H1 (cell line): ENCODE measurements around the gene CCL8. TPM values are rescaled to one million over a fixed set of nuclear protein-coding genes. Genes with fewer than 3 reads are reported as not detected.

Experiments
- CTCF ChIA-PET: fragments of 300-600 bp; sonication (Branson Sonifier 250); formaldehyde crosslinking; loops from one replicate; lab custom pipeline; 2021; ENCODE audit not compliant: partially characterized antibody; lab: Charles Lee
- POLR2A ChIA-PET: fragments of 300-600 bp; sonication (Branson Sonifier 250); formaldehyde crosslinking; loops from one replicate; lab custom pipeline; 2021; ENCODE audit warnings: inconsistent platforms; ENCODE audit not compliant: partially characterized antibody; lab: Charles Lee
- DNase-seq, 2 experiments: peaks; one replicate each; pipeline versions ENCODE4 v3.0.0 to v3.0.0-alpha.2; 2010 to 2022; ENCODE audit warnings: low spot score in 2 of 2, low read depth in 1 of 2, mixed read lengths in 1 of 2
- FAIRE-seq: peaks from 2 replicates; lab custom pipeline; 2011; peaks lifted over from hg19 to GRCh38; lab: Jason Lieb, UNC
- H2AFZ ChIP-seq: 2 replicates; pipeline ENCODE4 v1.8.1; 2012; ENCODE audit warnings: low read length, inconsistent platforms
- H2AK5ac ChIP-seq: 2 replicates; pipeline ENCODE4 v1.6.1; 2013; ENCODE audit warnings: low read depth, low read length
- H2BK120ac ChIP-seq: replicated peaks from 2 replicates; pipeline ENCODE3; 2013; ENCODE audit warnings: low read depth, low read length, inconsistent platforms
- H2BK12ac ChIP-seq: 2 replicates; pipeline ENCODE4 v1.6.1; 2013; ENCODE audit warnings: low read depth, low read length
- H2BK15ac ChIP-seq: 2 replicates; pipeline ENCODE4 v1.6.1; 2013; ENCODE audit warnings: low read length
- H2BK20ac ChIP-seq: 2 replicates; pipeline ENCODE4 v1.6.1; 2013; ENCODE audit warnings: low read length
- H2BK5ac ChIP-seq: 2 replicates; pipeline ENCODE4 v1.6.1; 2013; ENCODE audit warnings: low read depth, low read length
- H3K14ac ChIP-seq: 2 replicates; pipeline ENCODE4 v1.6.1; 2013; ENCODE audit warnings: inconsistent platforms; ENCODE audit not compliant: insufficient read length
- H3K18ac ChIP-seq: 2 replicates; pipeline ENCODE4 v1.6.1; 2013; ENCODE audit warnings: low read length; ENCODE audit errors: extremely low read depth
- H3K23ac ChIP-seq: 2 replicates; pipeline ENCODE4 v1.6.1; 2013; ENCODE audit warnings: inconsistent platforms; ENCODE audit not compliant: insufficient read length
- H3K23me2 ChIP-seq: 2 replicates; pipeline ENCODE4 v1.6.1; 2013; ENCODE audit warnings: low read depth, low read length
- H3K27ac ChIP-seq: 2 replicates; pipeline ENCODE4 v1.6.1; 2011; ENCODE audit warnings: low read depth, low read length, inconsistent platforms
- H3K27me3 ChIP-seq, 4 experiments: replicated peaks in 1 of 4; 1 replicate in 1 of 4; 2 replicates in 3 of 4; pipeline versions ENCODE4 v1.6.1 to v1.8.1; 2011 to 2013; ENCODE audit warnings: low read length in 3 of 4, mild to moderate bottlenecking in 3 of 4, inconsistent platforms in 2 of 4, mixed read lengths in 2 of 4, moderate library complexity in 1 of 4; ENCODE audit not compliant: control insufficient read depth in 3 of 4, insufficient read depth in 3 of 4; ENCODE audit errors: extremely low read depth in 1 of 4
- H3K36me3 ChIP-seq, 4 experiments: 2 replicates each; pipeline versions ENCODE4 v1.6.1 to v1.8.1; 2011 to 2013; ENCODE audit warnings: mild to moderate bottlenecking in 4 of 4, low read length in 3 of 4, moderate library complexity in 2 of 4, control low read depth in 1 of 4, inconsistent platforms in 1 of 4; ENCODE audit not compliant: insufficient read depth in 4 of 4, control insufficient read depth in 2 of 4
- H3K4ac ChIP-seq: replicated peaks from 2 replicates; pipeline ENCODE3; 2013; ENCODE audit warnings: low read length, low read depth, mixed read lengths, inconsistent platforms; ENCODE audit not compliant: insufficient read length
- H3K4me1 ChIP-seq, 4 experiments: replicated peaks in 1 of 4; 1 replicate in 1 of 4; 2 replicates in 3 of 4; pipeline versions ENCODE4 v1.6.1 to v1.8.1; 2011 to 2013; ENCODE audit warnings: low read length in 3 of 4, inconsistent platforms in 2 of 4, mixed read lengths in 1 of 4; ENCODE audit not compliant: insufficient read depth in 4 of 4, control insufficient read depth in 3 of 4
- H3K4me2 ChIP-seq, 2 experiments: 2 replicates each; pipeline versions ENCODE4 v1.6.1 to v1.8.1; 2011 to 2013; ENCODE audit warnings: low read depth in 2 of 2, low read length in 2 of 2, control low read depth in 1 of 2, inconsistent platforms in 1 of 2, mild to moderate bottlenecking in 1 of 2; ENCODE audit not compliant: insufficient read depth in 1 of 2
- H3K4me3 ChIP-seq, 4 experiments: fragments of 200-600, 300-600 bp in 1 of 4; sonication (generic), shearing (Covaris generic), sonication (Bioruptor Twin) in 1 of 4; 2 replicates each; pipeline versions ENCODE4 v1.5.1 to v1.8.1; 2011 to 2016; ENCODE audit warnings: low read length in 4 of 4, low read depth in 3 of 4, control low read depth in 2 of 4, inconsistent platforms in 2 of 4, mild to moderate bottlenecking in 2 of 4, mixed read lengths in 1 of 4, moderate library complexity in 1 of 4; ENCODE audit not compliant: insufficient read depth in 2 of 4; ENCODE audit errors: extremely low read depth in 1 of 4
- H3K56ac ChIP-seq: replicated peaks from 2 replicates; pipeline ENCODE3; 2013; ENCODE audit warnings: low read depth, mild to moderate bottlenecking, mixed read lengths, low read length, inconsistent platforms; ENCODE audit not compliant: insufficient read length
- H3K79me1 ChIP-seq: 2 replicates; pipeline ENCODE4 v1.6.1; 2013; ENCODE audit warnings: low read depth, low read length, control low read depth
- H3K79me2 ChIP-seq, 2 experiments: 2 replicates each; pipeline versions ENCODE4 v1.6.1 to v1.8.1; 2012 to 2013; ENCODE audit warnings: low read length in 2 of 2, mild to moderate bottlenecking in 2 of 2, inconsistent platforms in 1 of 2; ENCODE audit not compliant: insufficient read depth in 2 of 2, control insufficient read depth in 1 of 2
- H3K9ac ChIP-seq, 4 experiments: replicated peaks in 1 of 4; 1 replicate in 1 of 4; 2 replicates in 3 of 4; pipeline versions ENCODE4 v1.6.1 to v1.8.1; 2011 to 2013; ENCODE audit warnings: low read depth in 3 of 4, low read length in 3 of 4, control low read depth in 2 of 4, mild to moderate bottlenecking in 2 of 4, moderate library complexity in 2 of 4, inconsistent platforms in 1 of 4; ENCODE audit errors: extremely low read depth in 1 of 4
- H3K9me3 ChIP-seq, 2 experiments: 2 replicates each; pipeline versions ENCODE4 v1.6.1 to v1.8.1; 2012 to 2013; ENCODE audit warnings: mild to moderate bottlenecking in 2 of 2, moderate library complexity in 2 of 2, control low read depth in 1 of 2, inconsistent platforms in 1 of 2, low read depth in 1 of 2, low read length in 1 of 2, mixed read lengths in 1 of 2; ENCODE audit not compliant: insufficient read depth in 2 of 2
- H4K20me1 ChIP-seq, 2 experiments: replicated peaks in 1 of 2; 2 replicates each; pipeline versions ENCODE3 to v1.8.1; 2011 to 2013; ENCODE audit warnings: inconsistent platforms in 2 of 2, low read length in 2 of 2, mild to moderate bottlenecking in 1 of 2; ENCODE audit not compliant: insufficient read depth in 2 of 2, control insufficient read depth in 1 of 2
- H4K5ac ChIP-seq: 2 replicates; pipeline ENCODE4 v1.6.1; 2013; ENCODE audit warnings: low read length, low read depth, mixed read lengths, inconsistent platforms; ENCODE audit not compliant: insufficient read length
- H4K8ac ChIP-seq: 2 replicates; pipeline ENCODE4 v1.8.0; 2013; ENCODE audit warnings: mild to moderate bottlenecking, moderate library complexity, low read length, inconsistent platforms; ENCODE audit not compliant: insufficient read depth; ENCODE audit errors: extremely low read depth
- H4K91ac ChIP-seq: replicated peaks from 2 replicates; pipeline ENCODE3; 2013; ENCODE audit warnings: low read length, mixed read lengths, inconsistent platforms; ENCODE audit not compliant: insufficient read length
- ASH2L ChIP-seq: fragments of 200-600, 300-600 bp; sonication (generic); IDR thresholded peaks from one replicate; pipeline ENCODE4 v1.7.1; 2017; ENCODE audit warnings: low read length
- CTBP2 ChIP-seq: IDR thresholded peaks from 2 replicates; pipeline ENCODE4 v1.7.0; 2011; ENCODE audit warnings: borderline replicate concordance, mild to moderate bottlenecking, moderate library complexity, mixed read lengths, low read length; ENCODE audit not compliant: insufficient read depth, insufficient read length
- GABPA ChIP-seq: IDR thresholded peaks from 2 replicates; pipeline ENCODE4 v1.6.1; 2011; ENCODE audit warnings: mild to moderate bottlenecking, low read length, moderate library complexity, borderline replicate concordance; ENCODE audit not compliant: insufficient read depth
- HDAC2 ChIP-seq, 2 experiments: fragments of 300-600 bp in 1 of 2; sonication (generic) in 1 of 2; IDR thresholded peaks; 2 replicates each; pipeline ENCODE4 v1.6.1; 2011 to 2012; ENCODE audit warnings: low read depth in 2 of 2, low read length in 2 of 2, mild to moderate bottlenecking in 2 of 2, moderate library complexity in 2 of 2, borderline replicate concordance in 1 of 2, inconsistent platforms in 1 of 2
- KDM4A ChIP-seq: IDR thresholded peaks from one replicate; pipeline ENCODE4 v1.7.1; 2012; ENCODE audit warnings: low read depth, mild to moderate bottlenecking, moderate library complexity, low read length, inconsistent platforms; ENCODE audit not compliant: severe bottlenecking
- KDM5A ChIP-seq: fragments of 200-600 bp; IDR thresholded peaks from 2 replicates; pipeline ENCODE4 v1.7.1; 2012; ENCODE audit warnings: mild to moderate bottlenecking, low read length, inconsistent platforms, mixed read lengths
- POLR2AphosphoS5 ChIP-seq: IDR thresholded peaks from 2 replicates; pipeline ENCODE4 v1.6.1; 2011; ENCODE audit warnings: low read depth, low read length
- SIRT6 ChIP-seq: IDR thresholded peaks from one replicate; pipeline ENCODE4 v1.7.1; 2012; ENCODE audit warnings: low read length, inconsistent platforms
- TAF7 ChIP-seq: optimal IDR thresholded peaks from 2 replicates; pipeline ENCODE3; 2011; ENCODE audit warnings: low read depth, mild to moderate bottlenecking, inconsistent platforms, low read length, moderate library complexity, borderline replicate concordance
- YY1 ChIP-seq: IDR thresholded peaks from 2 replicates; pipeline ENCODE4 v1.6.1; 2011; ENCODE audit warnings: low read depth, mild to moderate bottlenecking, low read length
- WGBS, 2 experiments: shearing (Covaris generic) in 1 of 2; methylation state at CpG; one replicate each; pipeline versions ENCODE4 v1.1.6 to v1.1.7; 2013 to 2015; ENCODE audit warnings: low lambda C conversion rate in 2 of 2, mixed read lengths in 2 of 2, inconsistent platforms in 1 of 2, low coverage in 1 of 2, missing lambda C conversion rate in 1 of 2; ENCODE audit not compliant: insufficient replicate concordance in 2 of 2, insufficient coverage in 1 of 2, insufficient read length in 1 of 2; ENCODE audit errors: extremely low coverage in 1 of 2, missing lambda C conversion rate in 1 of 2; 5-methylcytosine and 5-hydroxymethylcytosine counted together
- polyA plus RNA-seq, 7 experiments: library from polyadenylated mRNA; depleted of rRNA in 3 of 7; stranded (reverse) in 5 of 7; unstranded in 2 of 7; fragments of >200 nt in 5 of 7; fragments of 200-250 nt in 2 of 7; gene quantifications; 1 replicate in 5 of 7; 2 replicates in 1 of 7; 4 replicates in 1 of 7; pipeline versions ENCODE4 v1.2.1 to v1.2.3, GENCODE V29; 2011 to 2013; ENCODE audit warnings: missing spikeins in 2 of 7, mixed read lengths in 2 of 7
- total RNA-seq: library from RNA; stranded (reverse); fragmentation: NEBNext Ultra II Directional; extraction: Animal tissue kit (Norgen Biotek cat#: 25700); gene quantifications from 2 replicates; pipeline ENCODE4 v1.2.1, GENCODE V29; 2021
- TF ChIP-seq, protein P1 (sequence below): IDR thresholded peaks from 2 replicates; pipeline ENCODE4 v1.6.1; 2012; ENCODE audit warnings: low read length, inconsistent platforms

CCL8 gene
- total and polyA plus RNA-seq, 2 of the 8 experiments (the other 6 are each of a cell fraction or from before 2014, with no cell fraction given): not detected

DNA sequence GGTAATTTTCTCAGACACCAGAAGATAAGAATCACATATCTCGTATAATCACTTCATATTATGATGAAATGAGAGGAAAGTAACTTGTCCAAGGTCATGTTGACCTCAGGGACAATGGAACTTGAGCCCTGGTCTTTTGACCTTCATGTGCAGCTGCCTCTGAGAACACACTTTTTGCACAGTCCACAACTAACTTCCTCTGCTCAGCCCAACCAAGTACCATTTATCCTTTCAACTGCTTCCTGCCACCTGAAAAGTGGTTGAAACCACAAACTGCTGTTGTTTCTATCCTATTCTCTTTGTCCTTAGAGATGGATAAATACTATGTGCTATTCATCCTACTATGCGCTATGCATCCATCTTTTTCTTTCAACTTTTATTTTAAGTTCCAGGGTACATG, 46.1 kb downstream of the CCL8 start:
- Histone ChIP-seq H3K27ac (no peak overlapping the region), H2BK15ac (no peak overlapping the region), H3K4me3 (no peak overlapping the region), H4K8ac (no peak overlapping the region), H3K9me3 (no peaks in the 10 kb centered on the region), H3K4me1 (no peaks in the 10 kb centered on the region), H2AFZ (no peak overlapping the region), H3K4ac (no peak overlapping the region), H2AK5ac (no peak overlapping the region), H4K5ac (no peak overlapping the region), H2BK120ac (no peak overlapping the region), H3K79me2 (no peaks in the 10 kb centered on the region), H3K23me2 (no peaks in the 10 kb centered on the region; the same call in 1 of the 2 replicates), H3K27me3 (no peaks in the 10 kb centered on the region), H3K14ac (no peak overlapping the region), H3K36me3 (no peaks in the 10 kb centered on the region), H4K91ac (no peak overlapping the region), H4K20me1 (no peaks in the 10 kb centered on the region), H3K4me2 (no peak overlapping the region), H3K18ac (no peak overlapping the region), H2BK5ac (no peak overlapping the region), H3K56ac (no peak overlapping the region), H2BK20ac (no peak overlapping the region), H3K23ac (no peak overlapping the region), H3K9ac (no peak overlapping the region), H3K79me1 (no peaks in the 10 kb centered on the region), H2BK12ac (no peak overlapping the region)
- CTCF ChIA-PET: interaction anchor here (1.0 to 15.7 kb wide), 3 partner anchors 19 to 163 kb away, joined by 3 to 442 read pairs (median 5); no protein-coding TSS in a partner anchor
- 89% methylated on average over 2 of the region's 2 CpGs; no CpG with 5 or more reads in 1 of the 2 experiments for WGBS, 2 experiments
- FAIRE-seq (no peak), DNase-seq (no peak)
- TF ChIP-seq HDAC2 (IDR thresholded peaks at IDR 0.05; ENCODE audit: borderline replicate concordance in 1 of 2, low read depth in 2 of 2, low read length in 2 of 2) (no peak), POLR2AphosphoS5 (no peak), ASH2L (no peak), GABPA (no peak), KDM4A (no peak), CTBP2 (no peak), KDM5A (no peak), TAF7 (no peak), YY1 (no peak), SIRT6 (no peak)
- TF ChIP-seq, protein P1, sequence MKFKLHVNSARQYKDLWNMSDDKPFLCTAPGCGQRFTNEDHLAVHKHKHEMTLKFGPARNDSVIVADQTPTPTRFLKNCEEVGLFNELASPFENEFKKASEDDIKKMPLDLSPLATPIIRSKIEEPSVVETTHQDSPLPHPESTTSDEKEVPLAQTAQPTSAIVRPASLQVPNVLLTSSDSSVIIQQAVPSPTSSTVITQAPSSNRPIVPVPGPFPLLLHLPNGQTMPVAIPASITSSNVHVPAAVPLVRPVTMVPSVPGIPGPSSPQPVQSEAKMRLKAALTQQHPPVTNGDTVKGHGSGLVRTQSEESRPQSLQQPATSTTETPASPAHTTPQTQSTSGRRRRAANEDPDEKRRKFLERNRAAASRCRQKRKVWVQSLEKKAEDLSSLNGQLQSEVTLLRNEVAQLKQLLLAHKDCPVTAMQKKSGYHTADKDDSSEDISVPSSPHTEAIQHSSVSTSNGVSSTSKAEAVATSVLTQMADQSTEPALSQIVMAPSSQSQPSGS: no peak
- POLR2A ChIA-PET: no interaction called here
